Measurements from ENCODE around the gene PITPNM1.
A peak's percentile ranks its signal among the peaks of the same experiment; 100 is the strongest.
"Not testable (repeated sequence)": the region's sequence is repeated elsewhere in the genome, so short reads cannot be mapped to it uniquely, and the experiment has no call there.

PITPNM1 gene

GRCh38 chr11:67504950-67505581, at the start of gene PITPNM1:
TSS of gene PITPNM1 (minus strand) at chr11:67505363. CDS start at chr11:67504180, 1,183 bp downstream.
- peak in 2 of 3 donors; percentile 64 to 75 for DNase-seq (ENCODE audit: low read depth in 2 of 3, low spot score in 1 of 3)

- DNase-seq (ENCODE audit: low read depth in 2 of 3, low spot score in 1 of 3) = not testable (repeated sequence)
These were observed 46.5 kb upstream of the PITPNM1 start for GRCh38 chr11:67551697-67552096.

GRCh38 chr11:67551127-67551526, 46.0 kb upstream of the PITPNM1 start:
- DNase-seq (ENCODE audit: low read depth in 2 of 3, low spot score in 1 of 3) = no peak

- no peak for DNase-seq (ENCODE audit: low read depth in 2 of 3, low spot score in 1 of 3)
These were observed 43.5 kb upstream of the PITPNM1 start for GRCh38 chr11:67548555-67549110.

GRCh38 chr11:67548112-67548511, 42.9 kb upstream of the PITPNM1 start:
- not testable (repeated sequence) for DNase-seq (ENCODE audit: low read depth in 2 of 3, low spot score in 1 of 3)

GRCh38 chr11:67545280-67545679, 40.1 kb upstream of the PITPNM1 start:
- DNase-seq (ENCODE audit: low read depth in 2 of 3, low spot score in 1 of 3) = no peak

GRCh38 chr11:67544616-67545242, 39.6 kb upstream of the PITPNM1 start:
- no peak for DNase-seq (ENCODE audit: low read depth in 2 of 3, low spot score in 1 of 3)

GRCh38 chr11:67543585-67543984, 38.4 kb upstream of the PITPNM1 start:
- DNase-seq (ENCODE audit: low read depth in 2 of 3, low spot score in 1 of 3) = no peak

GRCh38 chr11:67542971-67543370, 37.8 kb upstream of the PITPNM1 start:
- DNase-seq (ENCODE audit: low read depth in 2 of 3, low spot score in 1 of 3) = no peak

GRCh38 chr11:67542169-67542568, 37.0 kb upstream of the PITPNM1 start:
- DNase-seq (ENCODE audit: low read depth in 2 of 3, low spot score in 1 of 3) = no peak

- DNase-seq (ENCODE audit: low read depth in 2 of 3, low spot score in 1 of 3) = no peak
These were observed 36.0 kb upstream of the PITPNM1 start for GRCh38 chr11:67541198-67541597.

GRCh38 chr11:67539550-67539949, 34.4 kb upstream of the PITPNM1 start:
- no peak for DNase-seq (ENCODE audit: low read depth in 2 of 3, low spot score in 1 of 3)

- no peak for DNase-seq (ENCODE audit: low read depth in 2 of 3, low spot score in 1 of 3)
These were observed 33.8 kb upstream of the PITPNM1 start for GRCh38 chr11:67538823-67539505.

- DNase-seq (ENCODE audit: low read depth in 2 of 3, low spot score in 1 of 3) = no peak
These were observed 33.1 kb upstream of the PITPNM1 start for GRCh38 chr11:67538306-67538705.

- no peak for DNase-seq (ENCODE audit: low read depth in 2 of 3, low spot score in 1 of 3)
These were observed 30.4 kb upstream of the PITPNM1 start for GRCh38 chr11:67535561-67535960.

GRCh38 chr11:67534070-67534679, 29.0 kb upstream of the PITPNM1 start:
- DNase-seq (ENCODE audit: low read depth in 2 of 3, low spot score in 1 of 3) = no peak

- DNase-seq (ENCODE audit: low read depth in 2 of 3, low spot score in 1 of 3) = no peak
These were observed 27.7 kb upstream of the PITPNM1 start for GRCh38 chr11:67532889-67533288.

GRCh38 chr11:67530282-67530592, 25.1 kb upstream of the PITPNM1 start:
- no peak for DNase-seq (ENCODE audit: low read depth in 2 of 3, low spot score in 1 of 3)

- no peak for DNase-seq (ENCODE audit: low read depth in 2 of 3, low spot score in 1 of 3)
These were observed 23.2 kb upstream of the PITPNM1 start for GRCh38 chr11:67528376-67528775.

- no peak for DNase-seq (ENCODE audit: low read depth in 2 of 3, low spot score in 1 of 3)
These were observed 20.3 kb upstream of the PITPNM1 start for GRCh38 chr11:67525275-67525976.

GRCh38 chr11:67524480-67524808, 19.3 kb upstream of the PITPNM1 start:
- no peak for DNase-seq (ENCODE audit: low read depth in 2 of 3, low spot score in 1 of 3)
